Astrocyte (in vitro differentiated cells and primary cell): ENCODE data around the gene CACNA2D4. TPM values are rescaled to one million over a fixed set of nuclear protein-coding genes. Genes with fewer than 3 reads are reported as not detected.
A peak's percentile ranks its signal among the peaks of the same experiment; 100 is the strongest.

ENCODE experiments used
- DNase-seq: peaks from one replicate; pipeline ENCODE4 v3.0.0-alpha.2; 2010; ENCODE audit warnings: low read depth
- FAIRE-seq: peaks from 2 replicates; lab custom pipeline; 2011; peaks lifted over from hg19 to GRCh38; lab: Jason Lieb, UNC
- H2AFZ ChIP-seq: 2 replicates; pipeline ENCODE4 v1.6.0; 2012; ENCODE audit warnings: low read depth, low read length, inconsistent platforms
- H3K27ac ChIP-seq: 2 replicates; pipeline ENCODE4 v1.5.1; 2011; ENCODE audit warnings: low read depth, low read length, inconsistent platforms
- H3K27me3 ChIP-seq: 2 replicates; pipeline ENCODE4 v1.6.0; 2011; ENCODE audit warnings: low read length, inconsistent platforms; ENCODE audit not compliant: insufficient read depth
- H3K36me3 ChIP-seq: 2 replicates; pipeline ENCODE4 v1.5.1; 2011; ENCODE audit warnings: low read length, inconsistent platforms; ENCODE audit not compliant: insufficient read depth
- H3K4me1 ChIP-seq: 2 replicates; pipeline ENCODE4 v1.5.1; 2011; ENCODE audit warnings: low read length, inconsistent platforms; ENCODE audit not compliant: insufficient read depth
- H3K4me2 ChIP-seq: 2 replicates; pipeline ENCODE4 v1.6.0; 2012; ENCODE audit warnings: low read length, inconsistent platforms
- H3K4me3 ChIP-seq: 2 replicates; pipeline ENCODE4 v1.5.1; 2011; ENCODE audit warnings: low read depth, mild to moderate bottlenecking, low read length, inconsistent platforms; ENCODE audit not compliant: insufficient read depth
- H3K79me2 ChIP-seq: 2 replicates; pipeline ENCODE4 v1.6.0; 2012; ENCODE audit warnings: mild to moderate bottlenecking, low read length, inconsistent platforms; ENCODE audit not compliant: insufficient read depth
- H3K9ac ChIP-seq: 2 replicates; pipeline ENCODE4 v1.6.0; 2012; ENCODE audit warnings: mild to moderate bottlenecking, low read length, inconsistent platforms
- H3K9me3 ChIP-seq: 2 replicates; pipeline ENCODE4 v1.5.1; 2012; ENCODE audit warnings: low read depth, mild to moderate bottlenecking, low read length, inconsistent platforms; ENCODE audit not compliant: insufficient read depth
- H4K20me1 ChIP-seq: 2 replicates; pipeline ENCODE4 v1.6.0; 2012; ENCODE audit warnings: low read length, inconsistent platforms; ENCODE audit not compliant: insufficient read depth
- H3K27ac Mint-ChIP-seq: one replicate; pipeline ENCODE4 v1.8.0; 2021; ENCODE audit warnings: mild to moderate bottlenecking, mixed read lengths; ENCODE audit not compliant: unreplicated experiment
- H3K27me3 Mint-ChIP-seq: one replicate; pipeline ENCODE4 v1.8.0; 2021; ENCODE audit warnings: low read depth, mixed read lengths; ENCODE audit not compliant: unreplicated experiment
- H3K36me3 Mint-ChIP-seq: one replicate; pipeline ENCODE4 v1.8.0; 2021; ENCODE audit warnings: low read depth, mixed read lengths; ENCODE audit not compliant: unreplicated experiment
- H3K4me1 Mint-ChIP-seq: one replicate; pipeline ENCODE4 v1.8.0; 2021; ENCODE audit warnings: low read depth, mixed read lengths; ENCODE audit not compliant: unreplicated experiment
- H3K4me3 Mint-ChIP-seq: one replicate; pipeline ENCODE4 v1.8.0; 2021; ENCODE audit warnings: mild to moderate bottlenecking, moderate library complexity, mixed read lengths; ENCODE audit not compliant: unreplicated experiment
- H3K9me3 Mint-ChIP-seq: one replicate; pipeline ENCODE4 v1.8.0; 2021; ENCODE audit warnings: mild to moderate bottlenecking, mixed read lengths; ENCODE audit not compliant: unreplicated experiment
- CTCF ChIP-seq: IDR thresholded peaks from 2 replicates; pipeline ENCODE4 v1.5.1; 2011; ENCODE audit warnings: low read depth, mild to moderate bottlenecking, inconsistent platforms, low read length, moderate library complexity; ENCODE audit not compliant: insufficient read depth
- EZH2 ChIP-seq: IDR thresholded peaks from 2 replicates; pipeline ENCODE4 v1.6.1; 2012; ENCODE audit warnings: mild to moderate bottlenecking, low read length, inconsistent platforms; ENCODE audit not compliant: insufficient read depth
- total RNA-seq: library from RNA; stranded (reverse); gene quantifications from 2 replicates; pipeline ENCODE4 v1.2.1, GENCODE V29; 2021

CACNA2D4 gene
- total RNA-seq, 1 donor from 2014 or later = 0.09 TPM

GRCh38 chr12:1747609-1748008 lies 170.8 kb downstream of the CACNA2D4 start:
- H3K9ac ChIP-seq = no peak overlapping the region
- H3K4me2 ChIP-seq = no peak overlapping the region
- H3K27ac ChIP-seq = no peak overlapping the region
- Mint-ChIP-seq H3K4me1 (peaks cover 7% of the 10 kb centered on the region), H3K27ac (no peak overlapping the region), H3K36me3 (peaks cover 20% of the 10 kb centered on the region), H3K9me3 (peaks cover 8% of the 10 kb centered on the region), H3K4me3 (no peak overlapping the region), H3K27me3 (no peaks in the 10 kb centered on the region)
- no peaks in the 10 kb centered on the region for H3K27me3 ChIP-seq
- H3K79me2 ChIP-seq = peaks cover 38% of the 10 kb centered on the region
- H3K4me3 ChIP-seq = no peak overlapping the region
- H3K36me3 ChIP-seq = no peaks in the 10 kb centered on the region
- H3K4me1 ChIP-seq = no peaks in the 10 kb centered on the region
- H4K20me1 ChIP-seq = peaks cover 23% of the 10 kb centered on the region
- H2AFZ ChIP-seq = no peak overlapping the region
- DNase-seq (no peak), FAIRE-seq (no peak)
- no peaks in the 10 kb centered on the region for H3K9me3 ChIP-seq
- TF ChIP-seq EZH2 = no peak

- no peak overlapping the region for H3K4me3 Mint-ChIP-seq
- Histone ChIP-seq H3K4me1 (no peaks in the 10 kb centered on the region), H3K4me2 (no peak overlapping the region), H3K79me2 (peaks cover 45% of the 10 kb centered on the region), H2AFZ (no peak overlapping the region), H3K4me3 (no peak overlapping the region), H3K27ac (no peak overlapping the region), H3K9ac (no peak overlapping the region), H3K36me3 (no peaks in the 10 kb centered on the region), H3K27me3 (no peaks in the 10 kb centered on the region), H4K20me1 (peaks cover 41% of the 10 kb centered on the region), H3K9me3 (no peaks in the 10 kb centered on the region)
- no peak for FAIRE-seq
- H3K27ac Mint-ChIP-seq = no peak overlapping the region
- peak; percentile 47 for DNase-seq
- H3K9me3 Mint-ChIP-seq = peaks cover 8% of the 10 kb centered on the region
- no peak for TF ChIP-seq EZH2
- TF ChIP-seq CTCF = no peak
- peaks cover 21% of the 10 kb centered on the region for H3K4me1 Mint-ChIP-seq
- no peaks in the 10 kb centered on the region for H3K27me3 Mint-ChIP-seq
- H3K36me3 Mint-ChIP-seq = peaks cover 16% of the 10 kb centered on the region
Observed at GRCh38 chr12:1744932-1745331, 173.5 kb downstream of the CACNA2D4 start.

Other genes with a start within 250 kb of the CACNA2D4 start
- 52.8 and 56.6 TPM in 2 replicates for gene ADIPOR2, start 227.6 kb downstream of the CACNA2D4 start, total RNA-seq
- not detected in 2 replicates for gene LRTM2, start 98.1 kb downstream of the CACNA2D4 start, total RNA-seq
- gene DCP1B, start 85.8 kb upstream of the CACNA2D4 start, total RNA-seq = 13.1 and 16.5 TPM in 2 replicates
- gene CACNA1C, start 134.3 kb upstream of the CACNA2D4 start, total RNA-seq = 1.5 and 2.1 TPM in 2 replicates